GM12878 (cell line): ENCODE measurements around the gene CAPZB. TPM values are rescaled to one million over a fixed set of nuclear protein-coding genes. Genes with fewer than 3 reads are reported as not detected.

Experiments used
- ATAC-seq: fragments of 200-7000 bp; cut with Tn5 transposase; 3 replicates; pipeline ENCODE4 v1.9.1; 2020; ENCODE audit warnings: mild to moderate bottlenecking, moderate library complexity
- BruUV-seq: library from RNA; stranded (reverse); fragments of 400-500 nt; replicated peaks from 2 replicates; lab custom pipeline; 2021; lab: Mats Ljungman, UMichigan
- CTCF ChIA-PET: fragments of 300-600 bp; sonication (Branson Sonifier 250); formaldehyde crosslinking; extraction: SDS; loops from one replicate; lab custom pipeline; 2021; ENCODE audit warnings: inconsistent platforms; lab: Yijun Ruan, JAX
- POLR2A ChIA-PET: fragments of 350-600 bp; formaldehyde crosslinking; extraction: SDS; loops from one replicate; lab custom pipeline; 2021; ENCODE audit warnings: inconsistent platforms; lab: Charles Lee
- RAD21 ChIA-PET: fragments of 300-600 bp; sonication (Branson Sonifier 250); formaldehyde crosslinking; loops from one replicate; lab custom pipeline; 2023; ENCODE audit warnings: antibody characterized with exemption; ENCODE audit not compliant: unreplicated experiment; lab: Charles Lee
- SMC1A ChIA-PET: fragments of 300-600 bp; sonication (Branson Sonifier 250); formaldehyde crosslinking; loops from one replicate; lab custom pipeline; 2023; ENCODE audit not compliant: unreplicated experiment, uncharacterized antibody; lab: Charles Lee
- DNase-seq: peaks from one replicate; pipeline ENCODE4 v3.0.0-alpha.2; 2011; ENCODE audit warnings: low read depth, low spot score
- FAIRE-seq: peaks from 3 replicates; lab custom pipeline; 2011; peaks lifted over from hg19 to GRCh38; lab: Jason Lieb, UNC
- H2AFZ ChIP-seq: 2 replicates; pipeline ENCODE4 v1.6.0; 2011; ENCODE audit warnings: low read depth, low read length, control low read depth; ENCODE audit not compliant: control insufficient read depth
- H3K27ac ChIP-seq: 2 replicates; pipeline ENCODE4 v1.5.1; 2011; ENCODE audit warnings: control low read depth; ENCODE audit not compliant: control insufficient read depth, insufficient read depth
- H3K27me3 ChIP-seq, 2 experiments: replicated peaks in 1 of 2; 2 replicates each; pipeline versions ENCODE4 v1.6.0 to v1.6.1; 2011; ENCODE audit warnings: low read length in 1 of 2; ENCODE audit not compliant: control insufficient read depth in 2 of 2, insufficient read depth in 2 of 2
- H3K36me3 ChIP-seq, 2 experiments: 2 replicates each; pipeline ENCODE4 v1.5.1; 2011; ENCODE audit warnings: low read length in 1 of 2; ENCODE audit not compliant: control insufficient read depth in 2 of 2, insufficient read depth in 2 of 2
- H3K4me1 ChIP-seq: 2 replicates; pipeline ENCODE4 v1.6.1; 2011; ENCODE audit warnings: mild to moderate bottlenecking, low read length, moderate library complexity, mixed read lengths; ENCODE audit not compliant: control insufficient read depth, insufficient read depth
- H3K4me2 ChIP-seq: 2 replicates; pipeline ENCODE4 v1.6.0; 2011; ENCODE audit warnings: control low read depth; ENCODE audit not compliant: control insufficient read depth, insufficient read depth
- H3K4me3 ChIP-seq: fragments of 200-600 bp; sonication (generic); 2 replicates; pipeline ENCODE4 v1.5.1; 2016
- H3K79me2 ChIP-seq: 2 replicates; pipeline ENCODE4 v1.6.0; 2011; ENCODE audit warnings: low read length; ENCODE audit not compliant: control insufficient read depth, insufficient read depth
- H3K9ac ChIP-seq: 2 replicates; pipeline ENCODE4 v1.8.0; 2011; ENCODE audit warnings: low read length, control low read depth, mixed read lengths; ENCODE audit not compliant: control insufficient read depth, insufficient read depth
- H3K9me3 ChIP-seq: replicated peaks from 3 replicates; pipeline ENCODE4 v1.5.1; 2011; ENCODE audit warnings: mild to moderate bottlenecking, low read length; ENCODE audit not compliant: control insufficient read depth, insufficient read depth
- H4K20me1 ChIP-seq: 2 replicates; pipeline ENCODE4 v1.6.0; 2011; ENCODE audit not compliant: control insufficient read depth, insufficient read depth
- JUNB ChIP-seq: IDR thresholded peaks from 2 replicates; pipeline ENCODE4 v1.6.1; 2016; ENCODE audit warnings: antibody characterized with exemption, mild to moderate bottlenecking
- SMARCA5 ChIP-seq: fragments of 450-650 bp; IDR thresholded peaks from 2 replicates; pipeline ENCODE4 v1.6.1; 2017; ENCODE audit warnings: mild to moderate bottlenecking
- SPI1 ChIP-seq: IDR thresholded peaks from 2 replicates; pipeline ENCODE4 v1.6.1; 2011; ENCODE audit warnings: low read depth, mild to moderate bottlenecking, low read length, moderate library complexity, borderline replicate concordance; ENCODE audit not compliant: insufficient read depth
- WGBS: methylation state at CpG from one replicate; pipeline ENCODE4 v1.1.6; 2016; ENCODE audit warnings: low lambda C conversion rate; ENCODE audit not compliant: insufficient replicate concordance, insufficient coverage; ENCODE audit errors: missing lambda C conversion rate; 5-methylcytosine and 5-hydroxymethylcytosine counted together
- in situ Hi-C: fragments of 300-500 bp; cut with MboI; formaldehyde crosslinking; loops from 9 replicates; pipeline ENCODE4 v1.14.3; 2018; ENCODE audit warnings: mixed read lengths
- intact Hi-C: fragments of 100-400 bp; cut with micrococcal nuclease; formaldehyde crosslinking; loops from one replicate; pipeline ENCODE4 v1.14.2; 2022; ENCODE audit not compliant: unreplicated experiment
- polyA plus RNA-seq, 11 experiments: library from polyadenylated mRNA; depleted of rRNA in 4 of 11; unstranded in 6 of 11; stranded (reverse) in 5 of 11; fragments of >200 nt; fragmentation: Nextera tagmentation in 4 of 11; fragmentation: Illumina TruSeq in 1 of 11; extraction: Ambion mirVana in 4 of 11; extraction: Trizol in 1 of 11; gene quantifications; 1 replicate in 1 of 11; 2 replicates in 10 of 11; pipeline versions ENCODE4 v1.2.1 to v1.2.3, GENCODE V29; 2011 to 2016; ENCODE audit warnings: inconsistent platforms in 2 of 11, missing spikeins in 2 of 11, low read depth in 1 of 11
- total RNA-seq, 4 experiments: library from RNA; depleted of rRNA in 3 of 4; stranded (reverse); fragments of >200 nt in 3 of 4; fragmentation: Illumina TruSeq in 1 of 4; extraction: Trizol in 1 of 4; gene quantifications; 2 replicates each; pipeline versions ENCODE4 v1.2.1 to v1.2.3, GENCODE V29; 2013 to 2021
- TF ChIP-seq, protein P1 (sequence below): fragments of 450-650 bp; IDR thresholded peaks from 2 replicates; pipeline ENCODE4 v1.6.1; 2017; ENCODE audit warnings: borderline replicate concordance

Gene CAPZB
- total and polyA plus RNA-seq, 10 of the 15 experiments (the other 5 are each of a cell fraction or from before 2014, with no cell fraction given): 104 to 454 (median 213) TPM

DNA sequence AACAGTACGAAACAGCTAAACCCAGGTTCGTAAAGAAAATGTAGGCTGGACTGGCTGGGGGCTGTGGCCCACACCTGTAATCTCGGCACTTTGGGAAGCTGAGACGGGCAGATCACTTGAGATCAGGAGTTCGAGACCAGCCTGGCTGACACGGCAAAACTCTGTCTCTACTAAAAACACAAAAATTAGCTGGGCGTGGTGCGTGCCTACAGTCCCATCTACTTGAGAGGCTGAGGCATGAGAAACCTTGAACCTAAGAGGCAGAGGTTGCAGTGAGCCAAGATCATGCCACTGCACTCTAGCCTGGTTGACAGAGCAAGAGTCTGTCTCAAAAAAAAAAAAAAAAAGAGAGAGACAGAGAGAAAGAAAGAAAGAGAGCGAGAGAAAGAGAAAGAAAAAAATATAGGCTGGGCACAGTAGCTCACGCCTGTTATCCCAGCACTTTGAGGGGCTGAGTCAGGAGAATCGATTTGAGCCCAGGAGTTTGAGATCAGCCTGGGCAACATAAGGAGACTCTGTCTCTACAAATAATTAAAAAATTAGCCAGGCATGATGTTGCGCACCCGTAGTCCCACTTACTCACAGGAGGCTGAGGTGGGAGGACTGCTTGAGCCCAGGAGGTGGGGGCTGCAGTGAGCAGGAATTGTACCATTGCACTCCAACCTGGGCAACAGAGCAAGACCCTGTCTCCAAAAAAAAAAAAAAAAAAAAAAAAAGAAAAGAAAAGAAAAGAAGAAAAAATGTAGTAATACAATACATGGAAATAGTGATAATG lies 35.7 kb downstream of the CAPZB start (continued):
- TF ChIP-seq, protein P1, sequence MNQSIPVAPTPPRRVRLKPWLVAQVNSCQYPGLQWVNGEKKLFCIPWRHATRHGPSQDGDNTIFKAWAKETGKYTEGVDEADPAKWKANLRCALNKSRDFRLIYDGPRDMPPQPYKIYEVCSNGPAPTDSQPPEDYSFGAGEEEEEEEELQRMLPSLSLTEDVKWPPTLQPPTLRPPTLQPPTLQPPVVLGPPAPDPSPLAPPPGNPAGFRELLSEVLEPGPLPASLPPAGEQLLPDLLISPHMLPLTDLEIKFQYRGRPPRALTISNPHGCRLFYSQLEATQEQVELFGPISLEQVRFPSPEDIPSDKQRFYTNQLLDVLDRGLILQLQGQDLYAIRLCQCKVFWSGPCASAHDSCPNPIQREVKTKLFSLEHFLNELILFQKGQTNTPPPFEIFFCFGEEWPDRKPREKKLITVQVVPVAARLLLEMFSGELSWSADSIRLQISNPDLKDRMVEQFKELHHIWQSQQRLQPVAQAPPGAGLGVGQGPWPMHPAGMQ: no peak
- TF ChIP-seq JUNB: no peak

DNA sequence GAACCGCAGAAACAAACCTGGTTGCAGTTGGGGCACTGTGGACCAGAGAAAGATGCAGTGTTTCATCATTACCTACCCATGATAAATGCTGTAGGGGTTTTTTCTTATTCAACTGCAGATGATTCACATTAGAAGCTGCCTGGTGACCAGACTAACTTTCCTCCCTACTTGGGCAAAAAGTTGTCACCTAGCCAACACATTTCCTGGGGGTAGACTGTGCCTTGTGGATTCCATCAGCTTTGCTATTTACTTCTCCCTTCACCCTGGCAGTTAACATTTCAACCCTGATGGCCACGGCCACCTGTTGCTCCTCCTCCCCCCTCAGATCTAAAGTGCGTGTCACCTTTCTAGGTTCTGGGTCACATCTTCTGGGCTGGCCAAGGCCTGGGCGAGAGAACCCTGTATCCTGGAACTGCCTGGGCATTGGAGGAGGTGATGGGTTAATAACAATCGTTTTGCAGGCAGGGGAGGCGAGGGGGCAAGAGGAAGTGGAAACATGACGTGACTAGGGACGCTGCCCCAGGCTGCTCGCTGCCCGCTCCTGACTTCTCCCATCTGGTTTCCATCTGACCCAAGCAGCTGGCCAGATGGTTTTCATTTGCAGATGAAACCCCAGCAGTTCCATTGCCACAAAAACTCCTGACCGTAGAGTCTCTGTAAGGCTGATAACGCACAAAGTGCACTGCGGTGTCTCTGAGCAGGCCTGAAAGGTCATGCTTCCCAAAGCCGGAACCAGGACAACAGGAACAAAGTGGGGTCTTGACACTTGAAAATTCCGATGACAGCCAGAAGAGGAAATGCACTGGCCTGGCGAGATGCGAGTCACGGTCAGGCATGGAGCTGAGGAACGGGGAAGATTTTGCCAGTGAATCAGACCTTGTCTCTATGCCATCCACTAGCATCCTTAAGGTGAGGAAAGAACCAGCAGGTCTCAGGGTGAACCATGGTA lies 36.6 kb downstream of the CAPZB start:
- H3K9ac ChIP-seq: no peak overlapping the region; the same call in 1 of the 2 replicates
- TF ChIP-seq SMARCA5: no peak
- TF ChIP-seq SPI1: peak; percentile 70
- TF ChIP-seq, all 136 proteins: peak for 1
- Histone ChIP-seq H3K9me3 (no peaks in the 10 kb centered on the region), H2AFZ (no peak overlapping the region), H3K79me2 (peaks cover 89% of the 10 kb centered on the region), H3K4me3 (no peak overlapping the region), H3K4me1 (peaks cover 40% of the 10 kb centered on the region), H3K36me3 (peaks cover 9 to 18% of the 10 kb centered on the region in 2 experiments; a peak in 3 of 4 replicates), H3K4me2 (peak overlapping the region; percentile 54), H4K20me1 (peaks cover 12% of the 10 kb centered on the region), H3K27me3 (no peaks in the 10 kb centered on the region), H3K27ac (peak overlapping the region; percentile 65)
- ChIA-PET POLR2A (interaction anchor here (1.9 kb wide), 1 partner anchor 33 kb away, joined by 4 read pairs; no protein-coding TSS in a partner anchor), RAD21 (interaction anchor here (1.2 to 1.6 kb wide), 4 partner anchors 22 to 56 kb away, joined by 3 to 4 read pairs (median 4); no protein-coding TSS in a partner anchor), CTCF (interaction anchor here (0.9 to 2.3 kb wide), 5 partner anchors 11 to 133 kb away, joined by 3 to 7 read pairs (median 4); no protein-coding TSS in a partner anchor), SMC1A (interaction anchor here (1.0 to 1.9 kb wide), 3 partner anchors 18 to 28 kb away, joined by 3 to 9 read pairs (median 3); no protein-coding TSS in a partner anchor)
- peak; percentile 71 for ATAC-seq
- intact Hi-C loops: no loop called here
- no peak for DNase-seq
- in situ Hi-C loops: no loop called here
- no peak for FAIRE-seq
- BruUV-seq: no TSS peak
- WGBS: 44% methylated on average over 19 of the region's 19 CpGs
